ENCODE results near the gene MFSD12. TPM values are rescaled to one million over a fixed set of nuclear protein-coding genes. Genes with fewer than 3 reads are reported as not detected.
A peak's percentile ranks its signal among the peaks of the same experiment; 100 is the strongest.

Gene MFSD12
- total and polyA plus RNA-seq, 2 of the 8 experiments (the other 6 are each of a cell fraction or from before 2014, with no cell fraction given), result 59.6 to 71.3 TPM

GRCh38 chr19:3511506-3512251 is 45.7 kb downstream of the MFSD12 start:
- no peak overlapping the region for H3K14ac ChIP-seq (ENCODE audit: insufficient read length)
- H3K4ac ChIP-seq (replicated peaks; ENCODE audit: insufficient read length, low read depth, low read length), result no peak overlapping the region
- H4K5ac ChIP-seq (ENCODE audit: insufficient read length, low read depth, low read length), result no peak overlapping the region
- FAIRE-seq, result no peak
- ChIA-PET POLR2A (ENCODE audit: partially characterized antibody) (interaction anchor here (1.1 to 1.6 kb wide), 3 partner anchors 9 to 27 kb away, joined by 3 to 7 read pairs (median 5); partner anchors contain the start of gene TEKTIP1), CTCF (ENCODE audit: partially characterized antibody) (interaction anchor here (0.8 to 2.2 kb wide), 4 partner anchors 8 to 97 kb away, joined by 3 to 8 read pairs (median 4); no protein-coding TSS in a partner anchor)
- no peaks in the 10 kb centered on the region; a peak in 2 of 8 replicates for H3K36me3 ChIP-seq (ENCODE audit: control insufficient read depth in 2 of 4, insufficient read depth in 4 of 4, low read length in 3 of 4)
- no peak overlapping the region for H3K4me3 ChIP-seq (ENCODE audit: extremely low read depth in 1 of 4, insufficient read depth in 2 of 4, low read depth in 3 of 4, low read length in 4 of 4)
- H2BK5ac ChIP-seq (ENCODE audit: low read depth, low read length), result no peak overlapping the region
- no peak overlapping the region for H3K18ac ChIP-seq (ENCODE audit: extremely low read depth, low read length)
- no peaks in the 10 kb centered on the region for H3K9me3 ChIP-seq (ENCODE audit: insufficient read depth in 2 of 2, low read depth in 1 of 2, low read length in 1 of 2)
- H4K8ac ChIP-seq (ENCODE audit: extremely low read depth, insufficient read depth, low read length), result no peak overlapping the region
- H4K91ac ChIP-seq (replicated peaks; ENCODE audit: insufficient read length, low read length), result no peak overlapping the region
- H3K4me2 ChIP-seq (ENCODE audit: insufficient read depth in 1 of 2, low read depth in 2 of 2, low read length in 2 of 2), result no peak overlapping the region
- 0 out of 2 replicates have a peak overlapping the region, but pooled peaks have one; percentile 46 for H2BK15ac ChIP-seq (ENCODE audit: low read length)
- no peak overlapping the region; the same call in 1 of the 2 replicates for H2BK12ac ChIP-seq (ENCODE audit: low read depth, low read length)
- no peak overlapping the region for H3K9ac ChIP-seq (replicated peaks in 1 of 4; ENCODE audit: extremely low read depth in 1 of 4, low read depth in 3 of 4, low read length in 3 of 4)
- WGBS, 2 experiments (ENCODE audit: extremely low coverage in 1 of 2, insufficient coverage in 1 of 2, insufficient read length in 1 of 2, insufficient replicate concordance in 2 of 2, low coverage in 1 of 2, low lambda C conversion rate in 2 of 2, missing lambda C conversion rate in 1 of 2), result 93% methylated on average over 22 of the region's 26 CpGs; no CpG with 5 or more reads in 1 of the 2 experiments
- peaks cover 19 to 39% of the 10 kb centered on the region in 2 experiments for H4K20me1 ChIP-seq (replicated peaks in 1 of 2; ENCODE audit: control insufficient read depth in 1 of 2, insufficient read depth in 2 of 2, low read length in 2 of 2)
- H2BK120ac ChIP-seq (replicated peaks; ENCODE audit: low read depth, low read length), result no peak overlapping the region
- H3K23me2 ChIP-seq (ENCODE audit: low read depth, low read length), result peaks cover 11% of the 10 kb centered on the region
- H3K27me3 ChIP-seq (replicated peaks in 1 of 4; ENCODE audit: control insufficient read depth in 3 of 4, extremely low read depth in 1 of 4, insufficient read depth in 3 of 4, low read length in 3 of 4), result no peaks in the 10 kb centered on the region
- H3K23ac ChIP-seq (ENCODE audit: insufficient read length), result no peak overlapping the region
- H3K4me1 ChIP-seq (replicated peaks in 1 of 4; ENCODE audit: control insufficient read depth in 3 of 4, insufficient read depth in 4 of 4, low read length in 3 of 4), result peaks cover 0 to 10% (median 7%) of the 10 kb centered on the region in 4 experiments; a peak in 5 of 7 replicates
- no peak overlapping the region for H2BK20ac ChIP-seq (ENCODE audit: low read length)
- H3K79me2 ChIP-seq (ENCODE audit: control insufficient read depth in 1 of 2, insufficient read depth in 2 of 2, low read length in 2 of 2), result peaks cover 0 to 76% of the 10 kb centered on the region in 2 experiments; a peak in 2 of 4 replicates
- H2AFZ ChIP-seq (ENCODE audit: low read length), result no peak overlapping the region
- H3K27ac ChIP-seq (ENCODE audit: low read depth, low read length), result no peak overlapping the region
- no peak for DNase-seq (ENCODE audit: low read depth in 1 of 2, low spot score in 2 of 2)
- H2AK5ac ChIP-seq (ENCODE audit: low read depth, low read length), result no peak overlapping the region
- no peak overlapping the region for H3K56ac ChIP-seq (replicated peaks; ENCODE audit: insufficient read length, low read depth, low read length)
- H3K79me1 ChIP-seq (ENCODE audit: low read depth, low read length), result peaks cover 41% of the 10 kb centered on the region
- TF ChIP-seq RXRA (IDR thresholded peaks at IDR 0.05; ENCODE audit: insufficient read depth, low read depth, low read length) (no peak), BCL11A (IDR thresholded peaks at IDR 0.05; ENCODE audit: low read depth in 2 of 2, low read length in 2 of 2) (no peak), TEAD4 (IDR thresholded peaks at IDR 0.05; ENCODE audit: low read depth, low read length) (no peak), RNF2 (IDR thresholded peaks at IDR 0.05; ENCODE audit: borderline replicate concordance, low read depth, low read length, missing control alignments, poor library complexity, severe bottlenecking) (no peak), POLR2A (IDR thresholded peaks at IDR 0.05; ENCODE audit: control extremely low read depth in 1 of 2, low read depth in 2 of 2, low read length in 2 of 2) (no peak), SIN3A (conservative IDR thresholded peaks at IDR 0.05 in 1 of 2, IDR thresholded peaks at IDR 0.05 in 1 of 2; ENCODE audit: low read depth in 1 of 2, low read length in 2 of 2) (no peak), RBBP5 (IDR thresholded peaks at IDR 0.05; ENCODE audit: borderline replicate concordance, low read depth, low read length) (no peak), NRF1 (IDR thresholded peaks at IDR 0.05; ENCODE audit: low read depth, low read length) (no peak), BRCA1 (IDR thresholded peaks at IDR 0.05; ENCODE audit: low read depth, low read length) (no peak), ATF3 (IDR thresholded peaks at IDR 0.05; ENCODE audit: insufficient read depth, low read depth, low read length) (no peak), CHD1 (IDR thresholded peaks at IDR 0.05; ENCODE audit: low read depth, low read length) (no peak)

All from H1 (cell line).